NCI-H2107 treated with DMSO at 0.1 percent for 48 hours (cell line): ENCODE measurements around the gene SRRD.

ENCODE experiments used
- DNase-seq: peaks from one replicate; lab custom pipeline; 2025; ENCODE audit not compliant: unreplicated experiment; lab: John Stamatoyannopoulos, UW

The SRRD gene

DNA sequence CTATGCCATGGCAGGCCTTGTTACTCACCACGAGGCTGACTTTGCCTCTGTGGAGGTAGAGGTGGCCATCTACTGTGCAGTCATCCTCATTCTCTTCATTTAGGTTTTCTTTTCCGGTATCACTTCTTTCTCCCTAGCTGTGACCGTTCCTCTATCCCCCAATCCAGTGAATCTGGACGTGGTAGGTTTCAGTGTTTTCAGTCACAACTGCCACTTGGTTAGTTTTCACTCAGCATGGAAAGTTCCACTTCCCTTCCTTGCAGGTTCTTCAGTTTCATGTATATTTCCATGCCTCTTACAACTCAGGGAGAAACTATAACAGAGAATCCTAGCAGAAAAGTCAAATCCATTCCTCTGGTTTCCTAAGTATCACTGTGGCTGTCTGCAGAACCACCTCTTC is 2.0 kb upstream of the SRRD start:
- DNase-seq, result no peak

DNA sequence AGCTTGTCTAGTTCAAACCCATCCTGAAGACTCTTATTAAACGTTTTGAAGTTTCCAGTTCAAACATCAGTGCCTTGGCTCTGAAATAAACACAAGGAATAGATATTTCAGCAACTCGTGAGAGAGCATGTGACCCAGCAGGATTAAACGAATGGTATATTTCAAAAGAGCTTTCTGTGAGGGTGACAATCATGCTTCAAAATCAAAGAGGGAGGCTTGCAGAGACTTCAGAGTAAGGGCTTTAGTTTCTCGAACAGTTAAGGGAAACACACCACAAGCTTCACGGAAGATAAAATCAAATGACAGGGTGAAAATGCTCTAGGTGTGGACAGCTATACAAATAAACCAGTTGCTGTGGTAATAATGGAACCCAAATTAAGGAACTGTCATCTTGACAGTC is 1.5 kb upstream of the SRRD start:
- DNase-seq, result no peak

DNA sequence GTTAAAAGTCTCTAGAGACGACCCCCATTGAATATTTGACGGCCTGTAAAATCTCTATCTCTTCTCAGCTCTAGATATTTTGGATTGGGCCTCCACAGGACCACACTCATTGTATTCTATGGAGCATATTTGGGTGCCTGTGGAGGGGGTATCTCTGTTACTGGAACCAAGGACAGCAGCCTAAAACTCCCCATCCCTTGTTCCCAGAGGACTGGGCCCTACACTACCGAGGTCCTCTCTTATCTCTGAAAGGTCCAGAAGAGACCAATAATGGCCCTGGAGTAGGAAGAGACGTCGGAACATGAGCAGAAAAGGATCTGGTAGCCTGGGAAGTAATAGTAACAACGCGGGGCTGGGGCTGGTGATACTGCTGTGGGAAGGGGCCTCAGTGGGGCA is 636 bp upstream of the SRRD start:
- DNase-seq, result no peak

DNA sequence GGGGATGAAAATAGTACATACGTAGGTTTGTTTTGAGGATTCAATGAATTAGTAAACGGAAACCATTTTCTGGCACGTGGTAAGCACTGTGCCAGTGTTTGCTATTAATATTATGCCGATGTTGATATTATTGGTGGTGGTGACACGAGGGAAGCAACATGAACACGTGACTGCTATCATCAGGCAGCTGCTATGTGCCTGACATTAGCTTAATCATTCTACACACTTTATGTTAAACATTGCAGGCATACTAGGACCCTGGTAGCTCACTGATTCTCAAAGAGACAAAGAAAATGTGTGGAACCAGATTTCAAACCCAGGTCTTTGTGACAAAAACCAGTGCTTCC is 656 bp downstream of the SRRD start:
- no peak for DNase-seq

DNA sequence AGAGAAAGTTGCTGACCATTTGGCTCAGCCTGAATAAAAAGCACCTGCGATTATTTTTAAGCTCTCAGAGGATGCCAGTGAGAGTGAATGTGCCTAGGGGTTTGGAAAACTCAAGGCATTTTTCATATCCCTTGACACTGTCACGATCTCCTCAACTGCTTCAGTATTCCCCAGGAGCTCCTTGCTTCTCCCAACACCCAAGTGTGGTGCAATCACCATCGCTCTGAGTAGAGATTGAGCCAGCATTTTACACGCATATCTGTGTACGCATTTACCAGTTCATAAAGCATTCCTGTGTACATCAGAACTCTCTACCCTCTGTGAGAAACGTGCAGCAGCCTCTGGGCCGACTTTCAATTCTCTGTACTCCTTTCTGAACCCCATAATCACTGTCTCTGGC is 1.3 kb downstream of the SRRD start:
- DNase-seq, result no peak

DNA sequence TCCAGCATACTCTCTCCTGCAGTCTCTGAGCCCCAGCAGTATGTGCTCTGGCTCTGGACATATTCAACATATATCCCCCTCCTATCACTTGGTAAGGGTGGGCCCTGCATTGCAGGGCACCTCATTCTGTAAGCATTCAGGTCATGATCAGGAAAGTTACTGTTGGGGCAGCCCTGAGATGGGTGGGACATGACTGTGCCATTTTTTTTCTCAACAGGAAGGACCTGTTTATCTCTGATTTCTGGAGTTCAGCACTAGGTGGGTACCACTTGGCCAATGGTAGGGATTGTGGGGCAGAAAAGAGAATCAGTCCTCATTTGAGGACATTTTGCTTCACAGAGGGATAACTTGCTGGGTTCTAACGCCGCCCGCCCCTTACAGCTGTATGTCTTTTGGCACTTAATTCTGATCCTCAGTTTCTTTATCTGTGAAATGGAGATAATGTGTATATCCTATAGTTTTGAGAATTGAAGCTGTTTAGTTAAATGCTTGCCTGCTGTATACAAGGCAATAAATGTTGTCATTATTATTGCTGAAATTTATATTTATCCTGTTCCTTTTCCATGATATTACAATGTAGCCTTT is 2.2 kb downstream of the SRRD start:
- no peak for DNase-seq

DNA sequence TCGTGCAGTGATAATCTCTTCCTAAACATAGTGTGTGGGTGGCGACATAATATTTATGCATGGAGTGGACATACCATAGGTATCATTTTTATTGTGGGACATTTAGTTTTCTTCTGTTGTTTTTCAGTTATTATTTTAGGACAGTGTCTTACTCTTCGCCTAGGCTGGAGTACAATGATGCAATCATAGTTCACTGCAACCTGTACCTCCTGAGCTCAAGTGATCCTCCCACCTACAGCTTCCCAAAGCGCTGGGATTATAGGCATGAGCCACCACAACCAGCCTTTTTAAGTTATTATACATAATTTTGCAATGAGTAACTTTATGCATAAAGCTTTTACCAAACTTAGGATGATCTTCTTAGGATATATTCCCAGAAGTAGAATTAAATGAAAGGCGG is 2.7 kb downstream of the SRRD start:
- DNase-seq, result no peak

DNA sequence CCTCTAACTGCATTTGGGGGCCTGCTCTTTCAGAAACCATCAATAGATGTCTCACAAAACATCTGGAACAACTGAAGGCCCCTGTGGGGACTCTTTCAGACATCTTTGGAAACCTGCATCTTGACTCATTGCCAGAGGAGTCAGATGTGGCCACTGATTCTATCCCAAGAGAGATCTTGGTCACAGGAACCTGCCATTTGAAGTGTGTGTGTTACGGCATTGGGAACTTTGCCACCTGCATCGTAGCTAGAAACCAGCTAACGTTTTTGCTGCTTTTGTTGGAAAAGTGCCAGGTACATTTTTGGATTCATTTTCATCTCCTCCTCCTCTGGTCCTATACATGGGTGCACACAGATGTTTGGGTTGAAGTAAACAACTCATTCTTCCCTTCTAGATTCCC is 4.3 kb downstream of the SRRD start:
- DNase-seq, result no peak

DNA sequence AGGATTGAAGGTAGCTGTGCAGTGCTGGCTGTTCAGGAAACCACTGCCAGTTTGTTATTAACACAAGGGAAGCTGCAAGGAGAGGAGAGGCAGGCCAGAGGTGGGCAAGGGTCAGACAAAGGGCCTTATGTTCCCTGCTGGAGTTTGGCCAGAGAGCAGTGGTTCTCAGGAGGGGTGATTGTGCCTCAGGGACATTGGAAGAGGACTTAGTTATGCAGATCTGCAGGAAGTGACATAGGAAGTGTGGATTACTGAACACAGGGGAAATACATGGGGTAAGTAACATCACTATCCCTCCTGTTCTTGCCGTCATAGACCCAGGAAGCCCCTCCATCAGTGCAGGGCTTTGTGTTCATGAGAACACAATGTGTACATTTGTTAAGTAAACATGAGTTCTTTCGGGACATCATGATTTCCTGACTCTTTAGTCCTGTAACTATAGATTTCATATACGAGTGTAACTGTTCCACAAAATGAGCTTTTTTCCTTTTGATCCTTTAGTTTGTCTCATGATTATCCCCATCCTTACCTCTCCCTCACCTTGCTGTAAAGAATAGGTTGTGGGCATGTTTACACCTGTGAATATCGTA is 5.9 kb downstream of the SRRD start:
- no peak for DNase-seq

DNA sequence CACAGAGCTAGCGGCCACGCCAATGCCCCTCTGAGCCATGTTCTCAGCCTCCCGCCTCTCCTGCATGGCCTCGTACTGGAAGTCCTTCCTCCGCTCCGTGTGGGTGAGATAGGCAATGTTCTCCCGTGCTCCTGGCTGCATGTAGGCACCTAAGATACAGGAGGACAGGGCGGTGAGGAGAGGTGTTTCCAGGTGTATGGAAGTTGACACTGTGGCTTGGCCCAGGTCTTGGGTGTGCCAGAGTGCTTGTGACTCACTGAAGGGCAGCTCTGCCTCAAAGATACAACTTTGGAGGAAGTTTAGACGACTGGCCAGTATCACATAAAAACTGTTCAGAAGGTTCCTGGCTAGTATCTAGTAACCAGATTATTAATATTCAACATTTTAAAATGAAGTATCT is 8.5 kb downstream of the SRRD start:
- no peak for DNase-seq

DNA sequence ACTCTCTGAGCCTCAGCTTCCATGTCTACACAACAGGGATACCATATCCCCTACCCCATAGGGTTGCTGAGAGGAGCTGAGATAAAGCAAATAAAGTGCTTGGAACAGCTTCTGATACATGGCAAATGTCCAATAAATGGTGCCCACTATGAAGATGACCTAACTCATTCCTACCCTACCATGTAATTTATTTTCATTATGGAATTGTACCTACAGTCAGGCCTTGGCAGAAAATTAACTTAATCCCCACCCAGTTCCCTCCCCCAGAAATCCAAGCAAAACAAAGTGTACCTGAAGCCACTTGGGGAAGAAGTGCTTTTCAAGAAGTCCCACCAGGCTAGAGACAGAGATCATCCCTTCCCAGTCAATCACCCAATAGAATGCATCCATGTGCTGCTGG is 10.8 kb downstream of the SRRD start:
- no peak for DNase-seq

DNA sequence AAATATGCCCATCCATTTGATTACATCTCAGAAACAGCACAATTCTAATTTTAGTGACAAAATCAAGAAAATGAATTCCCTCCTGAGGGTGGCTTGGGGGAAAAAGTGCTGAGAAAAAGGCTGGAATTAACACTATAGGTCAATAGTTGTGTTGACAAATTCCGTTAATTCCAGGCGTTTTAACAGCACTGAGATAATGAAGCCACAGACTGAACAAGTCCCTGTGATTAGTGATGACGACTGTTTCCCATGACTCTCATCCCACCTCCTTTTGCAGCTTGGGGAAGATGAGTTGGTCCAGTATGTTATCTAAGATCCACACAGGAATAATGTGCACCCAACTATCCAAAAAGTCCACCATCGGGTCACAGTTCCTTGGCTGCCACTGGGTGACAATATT is 12.8 kb downstream of the SRRD start:
- DNase-seq, result no peak

DNA sequence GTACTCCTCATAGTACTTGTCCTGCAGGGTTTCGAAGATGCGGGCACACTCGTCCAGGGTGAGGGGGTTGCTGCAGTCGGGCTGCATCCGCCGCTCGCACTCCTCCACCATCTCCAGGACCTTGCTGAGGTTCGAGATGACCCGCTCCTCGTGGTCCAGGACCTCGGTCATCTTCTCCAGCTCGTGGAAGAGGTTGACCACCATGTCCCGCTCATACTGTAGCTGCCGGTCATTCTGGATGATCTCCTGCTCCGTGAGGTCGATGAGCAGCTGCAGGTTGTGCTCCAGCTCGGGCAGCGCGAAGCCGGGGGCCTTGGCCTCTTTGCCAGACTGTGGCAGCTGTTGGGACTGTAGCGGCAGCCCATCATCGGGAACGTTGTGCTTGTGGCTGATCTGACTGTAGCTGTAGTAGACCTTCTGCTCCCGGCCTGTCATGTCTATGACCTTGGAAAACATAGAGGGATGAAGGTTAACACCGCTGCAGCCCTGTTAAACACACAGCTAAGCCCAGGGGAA is 15.6 kb downstream of the SRRD start:
- no peak for DNase-seq

DNA sequence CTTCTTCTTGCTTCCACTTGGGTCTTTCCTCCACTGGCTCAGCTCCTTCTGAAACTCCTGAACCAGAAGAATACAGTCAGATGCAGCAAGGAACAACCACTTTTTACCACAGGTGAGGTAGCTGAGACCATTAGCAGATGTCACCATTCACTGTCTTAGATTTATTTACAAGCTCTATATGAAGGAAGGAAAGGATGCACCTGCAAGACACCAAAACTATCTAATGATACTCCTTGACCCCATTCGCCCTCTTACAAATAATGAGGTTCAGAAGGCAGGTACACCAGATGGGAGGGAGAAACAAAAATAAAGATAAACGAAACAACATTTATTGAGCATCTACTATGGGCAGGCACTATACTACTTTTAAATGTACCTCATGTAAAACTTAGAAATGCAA is 18.3 kb downstream of the SRRD start:
- DNase-seq, result no peak

DNA sequence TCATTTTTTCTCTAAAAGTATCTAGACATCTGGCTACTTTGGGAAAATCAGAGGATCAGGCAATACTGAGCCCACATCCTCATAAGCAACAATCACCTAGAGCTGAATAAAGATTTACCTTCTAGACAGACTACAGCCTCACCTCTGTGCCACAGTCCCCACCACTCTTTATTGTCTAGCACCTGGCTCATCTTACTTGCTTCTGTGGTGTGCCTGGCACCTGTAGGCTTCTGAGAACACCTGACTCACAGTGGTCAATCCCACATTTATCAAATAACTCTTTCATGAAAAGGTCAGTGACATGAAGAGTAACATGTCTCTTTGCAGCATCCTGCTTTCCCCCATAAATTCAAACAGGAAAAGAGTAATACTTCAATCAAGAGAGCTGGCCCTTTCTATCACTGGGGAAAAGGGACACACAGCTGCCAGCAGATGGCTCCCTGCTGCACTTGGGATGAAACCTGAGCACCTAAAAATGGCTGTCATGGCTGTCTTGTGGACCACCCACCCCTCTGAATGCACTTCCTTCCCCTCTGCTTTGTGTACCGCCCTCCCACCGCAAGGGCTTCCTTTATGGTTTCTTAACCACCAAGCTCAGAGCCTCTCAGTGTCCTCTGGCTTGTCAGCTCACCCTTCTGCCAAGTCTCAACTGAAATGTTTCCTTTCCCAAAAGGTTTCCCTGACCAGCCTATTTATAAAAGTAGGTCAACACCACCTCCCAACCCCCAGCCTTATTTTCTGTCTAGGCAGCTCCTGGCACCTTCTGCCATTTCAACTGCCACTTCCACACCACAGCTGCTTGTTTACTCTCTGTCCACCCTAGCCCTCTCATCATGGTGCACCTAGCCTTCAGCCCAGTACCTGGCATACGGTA is 19.2 kb downstream of the SRRD start:
- no peak for DNase-seq

DNA sequence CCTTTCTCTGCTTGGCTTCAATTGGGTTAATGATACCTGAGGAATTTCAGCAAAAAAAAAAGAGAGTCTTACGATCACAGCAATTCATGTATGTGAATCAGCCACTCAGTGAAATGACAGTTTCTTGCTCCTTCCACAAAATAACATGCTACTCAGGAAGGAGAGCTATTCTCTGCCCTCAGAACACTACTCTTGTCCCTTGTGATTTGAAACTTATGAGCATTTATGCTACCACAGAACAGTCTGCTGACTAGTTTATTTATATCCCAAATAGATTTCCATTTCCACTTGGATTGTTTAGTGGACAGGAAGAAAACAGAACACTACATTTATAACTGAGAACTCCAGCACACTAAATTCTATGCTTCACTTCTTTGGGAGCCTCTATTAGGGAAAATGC is 20.1 kb downstream of the SRRD start:
- no peak for DNase-seq

DNA sequence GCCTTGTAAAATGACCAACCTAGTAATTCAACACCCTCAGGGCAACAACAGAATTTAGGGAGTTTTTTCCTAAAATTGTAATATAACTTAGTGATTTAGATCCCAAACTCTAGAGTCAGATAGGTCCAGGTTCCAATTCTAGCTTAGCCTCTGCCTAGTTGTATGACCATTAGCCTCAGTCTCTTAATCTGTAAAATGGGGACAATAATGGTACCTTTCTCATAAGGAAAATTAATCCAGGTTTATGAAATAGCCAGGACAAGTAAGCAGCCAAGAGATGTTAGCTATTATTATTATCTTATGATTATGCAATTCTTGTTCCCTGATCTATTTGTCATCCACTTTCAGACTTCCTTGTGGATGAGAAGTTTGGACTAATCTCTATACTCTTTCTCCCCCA is 24.5 kb downstream of the SRRD start:
- no peak for DNase-seq

DNA sequence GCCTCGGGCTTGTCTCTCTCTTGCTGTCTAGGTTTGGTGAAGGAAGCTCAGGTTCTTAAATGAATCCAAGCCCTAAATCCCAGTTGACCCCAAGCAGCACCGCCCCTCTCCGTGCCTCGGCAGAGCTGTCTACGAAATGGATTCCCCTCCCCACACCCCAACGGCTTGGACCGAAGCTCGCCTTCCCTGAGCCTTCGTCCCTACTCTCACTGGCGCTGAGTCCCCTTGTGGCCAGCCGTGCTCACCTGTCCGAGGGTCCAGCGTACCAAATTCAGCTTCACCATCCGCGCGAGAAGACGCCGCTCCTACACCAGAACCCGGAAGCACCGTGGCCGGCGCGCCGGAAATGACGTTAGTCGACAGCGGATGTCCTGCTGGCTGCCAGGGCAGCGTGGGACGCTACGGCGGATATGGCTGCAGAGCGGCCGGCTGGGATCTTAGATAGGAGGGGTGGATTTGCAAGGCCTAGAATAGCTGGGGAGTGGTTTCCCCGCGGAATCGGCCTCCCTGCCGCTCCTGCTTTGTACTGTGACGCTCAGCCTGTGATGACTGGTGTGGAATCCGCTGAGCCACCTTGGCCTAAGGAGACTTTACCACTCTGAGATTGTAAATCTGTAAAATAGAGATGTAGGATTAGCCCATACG is 28.6 kb downstream of the SRRD start, which contains the start of gene TFIP11:
TSS of gene TFIP11 (minus strand) at position 325 of the 645 bp plus-strand sequence. CDS start 2,201 bp downstream, outside the sequence.
- peak; percentile 26 for DNase-seq

DNA sequence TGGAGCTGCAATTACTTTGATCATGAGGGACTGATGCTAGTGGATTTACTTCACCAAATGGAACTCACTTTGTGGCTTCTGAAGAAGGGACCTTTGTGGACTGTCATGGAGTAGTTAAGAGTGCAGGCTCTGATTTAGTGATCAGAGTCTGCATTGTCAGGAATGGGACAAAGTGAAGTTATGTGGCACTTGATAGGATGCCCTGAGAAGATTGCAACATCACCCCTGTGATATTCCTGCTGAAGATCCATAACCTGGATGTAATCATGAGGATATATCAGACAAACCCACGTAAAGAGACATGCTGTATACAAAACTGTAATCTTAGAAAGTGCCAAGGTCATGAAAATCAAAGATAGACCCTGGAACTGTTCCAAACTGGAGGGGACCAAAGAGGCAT is 30.2 kb downstream of the SRRD start:
- no peak for DNase-seq

DNA sequence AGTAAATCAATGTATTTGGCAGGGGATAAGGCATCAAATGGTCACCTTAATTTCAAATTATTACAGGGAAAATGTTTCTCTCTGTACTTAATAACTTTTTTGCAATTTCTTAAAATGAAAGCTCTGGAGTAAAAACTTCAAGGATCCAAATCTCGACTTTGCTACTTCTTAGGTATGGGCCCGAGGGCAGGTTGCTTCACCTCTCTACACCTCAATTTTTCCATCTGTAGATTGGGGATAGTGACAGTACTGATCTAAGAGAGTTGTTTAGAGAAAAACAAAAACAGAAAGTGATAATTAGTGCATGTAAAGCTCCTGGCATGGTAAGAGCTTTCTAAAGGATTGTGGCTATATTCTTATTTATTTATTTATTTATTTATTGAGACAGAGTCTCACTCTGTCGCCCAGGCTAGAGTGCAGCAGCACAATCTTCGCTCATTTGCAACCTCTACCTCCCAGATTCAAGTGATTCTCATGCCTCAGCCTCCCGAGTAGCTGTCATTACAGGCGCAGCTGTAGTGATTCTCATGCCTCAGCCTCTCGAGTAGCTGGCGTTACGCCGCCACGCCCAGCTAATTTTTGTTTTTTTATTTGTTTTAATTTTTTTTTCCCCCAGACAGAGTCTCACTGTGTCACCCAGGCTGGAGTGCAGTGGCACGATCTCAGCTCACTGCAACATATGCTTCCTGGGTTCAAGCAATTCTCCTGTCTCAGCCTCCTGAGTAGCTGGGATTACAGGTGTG is 30.9 kb downstream of the SRRD start:
- no peak for DNase-seq

DNA sequence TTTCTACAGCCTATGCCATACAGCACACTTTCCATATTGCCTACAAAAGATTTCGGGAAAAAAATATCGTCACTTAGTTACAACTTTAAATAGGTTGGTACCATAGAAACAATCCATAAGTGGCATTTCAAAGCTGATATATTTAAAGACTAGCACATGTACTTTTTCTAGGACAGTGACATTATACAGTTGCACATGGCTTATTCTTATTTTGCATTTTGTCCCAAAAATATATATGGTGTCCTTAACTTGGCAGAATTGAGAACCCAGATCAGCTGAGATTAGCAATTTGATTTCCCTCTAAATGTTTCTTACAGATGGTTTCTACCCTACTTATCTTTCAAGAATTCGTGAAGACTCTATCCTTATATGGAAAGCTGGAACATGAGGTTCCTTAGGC is 32.3 kb downstream of the SRRD start:
- DNase-seq, result no peak
